ENCODE data around the gene PTER.
A peak's percentile ranks its signal among the peaks of the same experiment; 100 is the strongest.

PTER gene

DNA sequence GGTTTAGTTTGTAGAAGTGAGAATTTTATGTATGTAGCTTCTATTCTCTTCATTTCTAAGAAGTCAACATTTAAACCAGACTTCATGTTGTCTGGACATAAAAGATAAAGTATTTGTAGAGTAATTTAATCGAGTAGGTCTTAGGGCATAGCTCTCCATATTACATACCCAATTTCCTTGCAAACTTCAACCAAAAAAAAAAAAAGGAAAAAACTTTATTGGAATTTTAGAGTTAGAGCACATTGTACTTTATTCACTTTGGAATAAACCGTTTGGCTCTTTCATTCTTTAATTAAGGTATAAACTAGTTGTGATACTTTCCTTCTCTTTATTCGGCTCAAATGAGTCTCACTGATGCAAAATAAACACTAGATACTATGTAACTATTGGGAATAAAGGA, 36.0 kb downstream of the PTER start:
- no peak for DNase-seq

GRCh38 chr10:16477757-16478156, 40.9 kb downstream of the PTER start:
- DNase-seq: no peak

DNA sequence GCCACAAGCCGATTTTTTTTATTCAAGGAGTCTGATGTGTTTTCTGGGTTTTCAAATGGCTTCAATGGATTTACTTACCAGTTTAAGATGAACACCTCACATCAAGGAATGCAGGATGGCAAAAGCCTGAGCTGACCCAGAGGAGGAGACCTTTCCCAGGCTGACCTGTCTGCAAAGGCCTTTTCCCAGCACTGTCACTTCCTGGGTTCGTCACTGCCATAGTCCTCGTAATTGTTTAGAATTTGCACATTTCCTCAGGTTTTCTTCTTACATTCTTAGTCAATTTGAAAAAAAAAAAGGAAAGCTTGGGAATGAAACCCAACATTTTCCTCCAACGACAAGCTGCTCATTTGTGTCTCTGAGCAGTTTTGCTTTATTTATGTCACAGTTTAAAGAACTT, 42.0 kb downstream of the PTER start:
- no peak for DNase-seq

DNA sequence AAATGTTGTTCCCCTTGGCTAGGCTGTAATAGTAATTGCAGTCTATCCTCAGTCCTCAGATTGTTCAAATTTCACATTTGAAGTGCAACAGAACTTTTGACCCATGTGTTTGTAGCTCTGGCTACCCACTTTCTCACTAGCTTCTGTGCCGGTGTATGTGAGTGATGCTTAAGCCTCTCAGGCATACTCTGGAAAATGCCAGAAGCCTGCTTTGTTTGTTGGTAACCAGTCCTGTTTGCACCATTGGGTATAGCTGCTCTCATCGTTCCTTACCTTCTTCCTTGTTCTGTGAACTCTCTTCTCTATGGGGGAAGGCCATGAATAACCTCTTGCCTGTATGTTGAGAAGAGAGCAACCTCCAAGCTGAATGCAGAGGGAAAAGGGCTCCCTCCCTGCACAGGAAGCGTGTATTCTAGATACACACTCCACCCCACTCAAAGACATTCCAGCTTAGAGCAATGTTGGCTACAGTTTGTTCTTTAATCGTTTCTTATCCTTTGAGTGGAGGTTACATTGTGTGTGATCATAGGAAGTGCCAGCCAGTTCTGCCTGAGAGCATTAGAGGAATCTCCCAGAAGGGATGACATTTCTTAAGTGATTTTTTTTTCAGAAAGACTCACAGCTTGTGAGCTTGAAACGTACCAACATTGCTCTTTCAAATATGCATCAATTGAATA, 44.4 kb downstream of the PTER start:
- DNase-seq: no peak

DNA sequence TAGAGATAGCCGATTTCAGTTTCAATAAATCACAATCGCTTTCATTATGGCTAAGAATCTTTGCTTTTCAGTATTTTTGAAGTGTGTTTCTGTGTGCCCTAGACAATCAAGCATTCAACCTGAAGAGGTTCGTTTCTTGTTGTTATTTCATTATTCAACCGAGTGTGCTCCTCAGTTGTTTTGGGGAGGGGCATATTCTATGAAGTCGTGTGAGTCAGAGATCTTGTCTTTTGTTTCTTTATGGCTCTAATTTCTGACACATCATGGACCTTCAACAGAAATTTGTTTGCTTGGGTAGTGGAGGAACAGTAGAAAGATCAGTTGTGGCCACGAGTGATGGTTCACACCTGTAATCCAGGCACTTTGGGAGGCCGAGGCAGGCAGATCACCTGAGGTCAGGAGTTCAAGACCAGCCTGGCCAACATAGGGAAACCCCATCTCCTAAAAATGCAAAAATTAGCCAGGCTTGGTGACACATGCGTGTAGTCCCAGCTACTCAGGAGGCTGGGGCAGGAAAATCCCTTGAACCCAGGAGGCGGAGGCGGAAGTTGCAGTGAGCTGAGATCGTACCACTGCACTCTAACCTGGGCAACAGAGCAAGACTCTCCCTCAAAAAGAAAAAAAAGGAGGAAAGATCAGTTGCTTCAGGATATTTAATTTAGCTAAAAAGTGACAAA, 46.6 kb downstream of the PTER start:
- DNase-seq: no peak

GRCh38 chr10:16490511-16490910, 53.7 kb downstream of the PTER start:
- DNase-seq: no peak

GRCh38 chr10:16491933-16492332, 55.1 kb downstream of the PTER start:
- no peak for DNase-seq

DNA sequence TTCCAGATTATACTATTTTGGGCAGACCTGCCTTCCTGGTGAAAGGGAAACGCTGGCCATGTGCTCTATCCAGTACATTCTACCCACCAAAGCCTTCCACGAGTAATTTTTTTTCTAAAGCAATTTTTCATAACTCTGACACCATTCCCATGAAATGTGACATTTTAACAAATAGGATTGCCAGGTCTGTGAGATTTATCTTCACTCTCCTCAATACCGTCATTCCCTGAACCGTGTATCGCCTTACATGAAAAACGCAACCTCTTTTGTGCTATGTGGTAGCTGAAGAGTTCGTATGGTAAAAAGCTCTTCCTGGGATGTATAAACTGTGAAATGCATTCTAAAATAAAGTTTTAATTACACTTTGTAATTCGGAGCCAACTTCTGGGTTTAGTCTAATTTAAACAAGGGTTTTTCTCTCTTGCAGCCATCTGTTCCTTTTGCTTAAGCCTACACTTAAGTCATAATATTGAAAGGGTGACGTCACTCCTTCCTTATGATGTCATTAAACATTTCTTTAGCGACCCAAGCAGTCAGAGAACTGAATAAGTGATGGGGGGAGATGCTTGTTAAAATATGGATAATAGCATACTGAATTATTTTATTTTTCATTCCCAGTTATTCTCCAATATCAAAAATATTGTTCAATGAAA, 57.2 kb downstream of the PTER start:
- DNase-seq: no peak

DNA sequence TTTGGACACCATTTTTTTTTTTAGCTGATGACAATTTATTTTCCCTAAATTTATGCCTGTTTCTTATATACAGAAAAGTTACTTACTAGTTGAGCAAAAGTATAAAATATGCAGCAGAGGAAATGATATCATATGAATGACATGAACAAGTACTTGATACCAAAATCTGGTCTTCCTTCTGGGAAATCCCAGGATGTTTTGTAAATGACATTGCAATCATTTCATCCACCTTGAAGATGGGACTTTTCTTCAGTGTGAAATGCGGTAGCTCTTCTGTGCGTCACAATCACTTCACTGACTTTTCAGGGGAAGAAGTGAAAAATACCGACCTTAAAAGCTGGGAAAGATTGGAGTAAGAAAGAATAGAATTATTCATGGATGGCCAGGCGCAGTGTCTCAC, 61.1 kb downstream of the PTER start:
- DNase-seq: no peak

GRCh38 chr10:16505161-16505560, 68.4 kb downstream of the PTER start:
- no peak for DNase-seq

- no peak for DNase-seq
Measured at GRCh38 chr10:16509996-16510395, 73.2 kb downstream of the PTER start.

GRCh38 chr10:16510843-16511242, 74.0 kb downstream of the PTER start:
- DNase-seq: no peak

DNA sequence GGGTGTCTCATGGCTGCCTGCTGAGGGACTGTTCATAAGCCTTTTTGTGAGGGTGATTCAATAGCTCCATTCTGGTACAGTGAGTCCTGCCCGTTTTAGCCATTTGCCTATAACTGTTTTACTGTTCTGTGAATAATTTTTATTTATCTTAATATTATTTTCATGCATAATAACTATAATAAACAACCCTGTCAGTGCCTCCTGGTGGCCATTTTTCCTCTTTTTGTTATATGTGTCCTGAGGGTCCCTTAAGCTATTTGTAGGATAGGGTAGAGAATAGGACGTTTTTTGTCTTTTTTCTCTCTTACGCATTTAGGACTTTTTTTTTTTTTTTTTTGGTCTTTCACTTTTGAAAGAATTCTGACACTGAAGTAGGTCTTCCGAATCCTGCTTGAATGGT, 82.0 kb downstream of the PTER start:
- DNase-seq: no peak

- DNase-seq: no peak
Measured at GRCh38 chr10:16519250-16519907, 82.6 kb downstream of the PTER start.

- peak; percentile 31 for DNase-seq
Measured at GRCh38 chr10:16519908-16520861, 83.4 kb downstream of the PTER start.

DNA sequence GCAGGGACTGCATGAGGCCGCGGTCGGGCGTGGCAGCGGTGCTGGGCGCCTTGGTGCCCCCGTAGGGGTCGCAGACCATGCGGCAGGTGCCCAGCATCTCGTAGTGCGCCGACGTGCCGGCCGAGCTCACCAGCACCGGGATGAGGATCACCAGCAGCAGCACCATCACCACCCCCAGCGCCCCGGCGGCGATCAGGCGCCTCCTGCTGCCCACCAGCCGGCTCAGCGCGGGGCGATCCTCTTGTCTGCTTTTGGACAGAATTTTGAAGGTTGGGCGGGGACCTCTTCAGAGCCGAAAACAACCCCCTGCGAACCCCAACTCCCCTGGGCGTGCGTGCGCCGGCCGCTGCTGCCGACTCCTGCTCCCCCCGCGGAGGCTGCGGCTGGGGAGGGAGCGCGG, 84.1 kb downstream of the PTER start:
- peak; percentile 40 for DNase-seq

GRCh38 chr10:16521311-16522016, 84.7 kb downstream of the PTER start, which contains the start of gene C1QL3:
TSS of gene C1QL3 (minus strand) at chr10:16521879. CDS start at chr10:16521065, 814 bp downstream.
- DNase-seq: no peak

DNA sequence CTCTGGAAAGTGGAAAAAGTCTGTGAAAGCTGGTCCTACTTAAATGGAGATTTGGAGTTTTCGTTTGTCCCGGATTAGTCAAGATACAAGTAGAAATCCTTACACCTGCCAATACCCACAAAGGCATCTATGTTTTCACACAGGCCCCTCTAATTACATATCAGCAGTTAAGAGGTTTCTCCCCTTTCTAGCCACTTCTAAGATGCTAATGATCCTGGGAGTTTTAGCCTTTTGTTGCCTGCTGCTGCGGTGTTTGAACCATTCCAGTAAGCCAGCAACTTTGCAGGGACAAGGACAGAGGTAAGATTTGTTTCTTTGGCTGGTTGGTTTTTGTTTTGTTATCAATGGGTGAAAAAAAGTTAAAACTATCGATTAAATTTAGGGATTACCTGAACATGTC, 90.6 kb downstream of the PTER start:
- DNase-seq: no peak

GRCh38 chr10:16529853-16530252, 93.0 kb downstream of the PTER start:
- DNase-seq: no peak

GRCh38 chr10:16536155-16536554, 99.3 kb downstream of the PTER start:
- DNase-seq: no peak

DNA sequence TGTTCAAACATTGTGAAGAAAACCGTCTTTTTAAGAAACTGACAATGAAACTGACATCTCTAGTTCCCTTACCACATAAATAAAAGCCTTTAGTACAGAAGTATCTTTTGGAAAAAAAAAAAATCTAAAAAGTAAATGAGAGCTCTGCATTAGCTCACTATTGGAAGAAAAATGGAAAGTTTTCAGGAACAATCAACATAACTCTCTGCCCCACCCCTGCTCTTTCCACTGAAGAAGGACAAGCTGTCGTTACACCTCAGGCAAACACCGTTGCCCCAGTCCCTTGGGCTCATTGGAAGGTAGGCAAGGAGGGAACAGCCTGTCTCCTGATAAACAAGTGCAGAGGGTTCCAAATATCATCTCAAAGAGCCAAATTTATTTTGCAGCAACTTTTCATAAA, 107.3 kb downstream of the PTER start:
- DNase-seq: no peak

DNA sequence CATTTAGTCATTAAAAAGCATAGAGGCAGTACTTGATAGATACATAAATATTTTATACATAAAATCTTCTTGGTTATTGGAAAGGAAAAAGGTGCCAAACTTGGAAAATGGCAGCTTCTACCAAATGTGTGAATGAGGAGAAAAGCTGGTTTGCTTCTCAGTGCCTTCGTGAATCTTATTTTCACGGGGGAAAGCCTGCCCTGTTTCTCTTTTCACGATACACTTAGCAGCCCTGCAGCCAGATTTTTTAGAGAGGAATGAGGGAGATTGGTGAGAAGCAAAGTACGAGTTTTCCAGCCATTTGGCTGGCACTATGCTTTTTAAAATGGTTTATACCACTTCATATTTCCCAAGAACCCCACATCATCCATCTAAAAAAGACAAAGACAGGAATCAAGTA, 107.8 kb downstream of the PTER start:
- DNase-seq: no peak
